ENCODE results near the gene RPS16.

DNA sequence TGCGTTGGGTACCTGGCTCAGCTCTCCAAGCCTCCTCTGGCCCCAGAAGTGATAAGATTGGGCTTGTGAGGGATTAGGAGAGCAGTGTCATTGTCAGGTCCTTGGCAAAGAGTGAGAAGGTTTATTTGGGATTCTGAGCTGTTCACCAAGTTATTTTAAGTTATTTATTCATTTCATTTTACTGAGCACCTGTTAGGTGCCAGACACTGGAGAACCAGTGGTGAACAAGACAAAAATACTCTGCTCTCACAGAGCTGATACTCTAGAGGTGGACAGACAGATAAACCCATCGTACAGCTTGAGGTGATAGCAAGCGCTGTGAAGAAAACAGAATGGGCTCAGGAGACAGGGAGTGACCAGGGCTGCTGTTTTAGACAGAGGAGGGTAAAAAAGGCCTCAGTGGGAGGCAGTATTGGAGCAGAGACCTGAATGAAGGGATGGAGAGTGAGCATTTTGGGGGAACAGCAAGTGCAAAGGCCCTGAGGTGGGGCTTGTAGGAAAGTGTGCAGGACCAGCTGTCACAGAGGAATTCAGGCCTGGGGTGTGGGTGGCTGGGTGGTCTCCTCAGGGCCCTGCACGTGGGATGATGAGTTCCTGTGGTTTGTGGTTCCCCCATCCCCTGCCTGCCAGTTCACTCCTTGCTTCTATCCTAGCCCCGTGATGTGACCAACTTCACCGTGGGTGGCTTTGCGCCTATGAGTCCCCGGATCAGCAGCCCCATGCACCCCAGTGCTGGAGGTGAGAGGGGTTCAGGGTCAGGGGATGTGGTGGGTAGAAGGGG, 36.2 kb upstream of the RPS16 start:
- TF ChIP-seq, protein P1, sequence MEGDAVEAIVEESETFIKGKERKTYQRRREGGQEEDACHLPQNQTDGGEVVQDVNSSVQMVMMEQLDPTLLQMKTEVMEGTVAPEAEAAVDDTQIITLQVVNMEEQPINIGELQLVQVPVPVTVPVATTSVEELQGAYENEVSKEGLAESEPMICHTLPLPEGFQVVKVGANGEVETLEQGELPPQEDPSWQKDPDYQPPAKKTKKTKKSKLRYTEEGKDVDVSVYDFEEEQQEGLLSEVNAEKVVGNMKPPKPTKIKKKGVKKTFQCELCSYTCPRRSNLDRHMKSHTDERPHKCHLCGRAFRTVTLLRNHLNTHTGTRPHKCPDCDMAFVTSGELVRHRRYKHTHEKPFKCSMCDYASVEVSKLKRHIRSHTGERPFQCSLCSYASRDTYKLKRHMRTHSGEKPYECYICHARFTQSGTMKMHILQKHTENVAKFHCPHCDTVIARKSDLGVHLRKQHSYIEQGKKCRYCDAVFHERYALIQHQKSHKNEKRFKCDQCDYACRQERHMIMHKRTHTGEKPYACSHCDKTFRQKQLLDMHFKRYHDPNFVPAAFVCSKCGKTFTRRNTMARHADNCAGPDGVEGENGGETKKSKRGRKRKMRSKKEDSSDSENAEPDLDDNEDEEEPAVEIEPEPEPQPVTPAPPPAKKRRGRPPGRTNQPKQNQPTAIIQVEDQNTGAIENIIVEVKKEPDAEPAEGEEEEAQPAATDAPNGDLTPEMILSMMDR (IDR thresholded peaks at IDR 0.05) = no peak
- no peak for TF ChIP-seq POLR2A (IDR thresholded peaks at IDR 0.05)
